ENCODE measurements around the gene FAM13A.
"Not testable (repeated sequence)": the region's sequence is repeated elsewhere in the genome, so short reads cannot be mapped to it uniquely, and the experiment has no call there.

Gene FAM13A

DNA sequence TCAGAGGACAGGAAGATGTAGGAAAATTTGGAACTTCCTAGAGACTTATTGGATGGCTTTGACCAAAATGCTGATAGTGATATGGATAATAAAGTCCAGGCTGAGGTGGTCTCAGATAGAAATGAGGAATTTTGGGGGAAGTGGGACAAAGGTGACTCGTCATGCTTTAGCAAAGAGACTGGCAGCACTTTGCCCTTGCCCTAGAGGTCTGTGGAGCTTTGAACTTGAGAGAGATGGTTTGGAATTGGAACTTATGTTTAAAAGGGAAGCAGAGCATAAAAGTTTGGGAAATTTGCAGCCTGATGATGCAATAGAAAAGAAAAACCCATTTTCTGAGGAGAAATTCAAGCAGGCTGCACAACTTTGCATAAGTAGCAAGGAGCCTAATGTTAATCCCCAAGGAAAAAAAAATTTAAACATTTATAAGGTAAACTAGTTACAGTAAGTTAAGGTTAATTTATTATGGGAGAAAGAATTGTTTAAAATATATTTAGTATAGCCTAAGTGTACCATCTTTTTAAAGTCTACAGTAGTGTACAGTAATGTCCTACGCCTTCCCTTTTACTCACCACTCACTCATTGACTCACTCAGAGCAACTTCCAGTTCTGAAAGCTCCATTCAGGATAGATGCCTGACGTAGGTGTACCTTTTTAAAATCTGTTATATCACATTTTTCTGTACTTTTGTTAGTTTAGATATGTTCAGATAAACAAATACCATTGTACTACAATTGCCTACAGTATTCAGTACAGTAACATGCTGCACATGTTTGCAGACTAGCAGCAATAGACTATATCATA, 101.2 kb downstream of the FAM13A start:
- no peak for DNase-seq

- no peak for DNase-seq
Measured at GRCh38 chr4:88953400-88953799, 103.6 kb downstream of the FAM13A start.

DNA sequence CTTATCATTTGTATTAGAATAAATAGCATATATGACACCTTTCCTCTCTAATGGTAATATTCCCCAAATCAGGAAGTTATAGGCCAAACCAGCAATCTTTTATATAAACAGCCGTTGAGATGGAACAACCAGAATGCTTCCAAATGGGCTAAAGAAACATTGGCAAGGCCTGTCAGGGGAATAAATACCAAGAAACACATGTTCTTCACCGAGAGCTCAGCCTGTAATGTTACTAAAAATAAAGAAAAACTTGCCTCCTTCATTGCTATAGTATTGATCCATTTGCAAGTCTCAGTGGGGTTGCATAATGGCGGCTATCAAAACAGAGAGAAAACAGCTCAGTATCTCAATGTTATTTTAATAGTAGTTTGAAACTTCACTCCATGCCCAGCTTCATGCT, 104.9 kb downstream of the FAM13A start:
- no peak for DNase-seq

- DNase-seq: no peak
Measured at GRCh38 chr4:88949605-88950004, 107.4 kb downstream of the FAM13A start.

DNA sequence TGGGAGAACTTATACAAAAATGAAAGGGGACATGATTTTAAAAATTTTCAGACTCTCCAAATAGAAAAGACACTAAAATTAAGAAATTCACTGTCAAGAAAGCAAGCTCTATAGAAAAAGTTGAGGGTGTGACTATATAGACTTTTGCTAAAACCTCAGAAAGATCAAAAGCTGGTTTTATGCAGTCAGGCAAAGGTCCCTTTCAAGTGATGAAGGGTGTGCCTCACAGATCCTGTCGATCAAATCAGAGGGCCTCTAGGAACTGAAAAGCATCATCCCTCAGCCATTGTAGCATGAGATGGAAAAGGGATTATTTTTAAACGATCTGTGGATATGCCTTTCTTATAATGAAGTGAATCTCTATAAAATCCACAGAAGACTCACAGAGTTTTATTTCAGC, 116.5 kb downstream of the FAM13A start:
- no peak for DNase-seq

- DNase-seq: peak; percentile 48
Measured at GRCh38 chr4:88939697-88940096, 117.3 kb downstream of the FAM13A start.

- peak; percentile 91 for DNase-seq
Measured at GRCh38 chr4:88938138-88938537, 118.8 kb downstream of the FAM13A start.

DNA sequence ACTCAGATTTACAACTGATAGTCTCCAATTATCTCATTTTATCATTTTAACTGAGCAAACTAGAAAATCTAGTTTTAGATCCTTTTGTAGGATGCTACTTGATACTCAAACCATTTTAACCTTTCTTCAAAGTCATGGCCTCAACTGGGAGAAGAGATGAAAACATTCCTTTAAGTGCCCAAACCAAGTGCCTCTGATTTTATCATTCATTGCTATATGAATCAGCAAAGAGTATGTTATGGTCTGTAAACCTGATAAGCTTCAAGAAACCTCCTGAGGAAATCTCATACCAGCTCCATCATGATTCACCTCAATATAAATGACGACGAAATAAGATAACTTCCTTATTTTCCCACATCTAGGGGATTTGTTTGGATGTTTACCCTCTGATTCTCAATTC, 119.9 kb downstream of the FAM13A start:
- DNase-seq: peak; percentile 49

- DNase-seq: no peak
Measured at GRCh38 chr4:88933414-88934160, 123.4 kb downstream of the FAM13A start.

- DNase-seq: no peak
Measured at GRCh38 chr4:88928852-88929251, 128.1 kb downstream of the FAM13A start.

- DNase-seq: no peak
Measured at GRCh38 chr4:88927420-88927819, 129.6 kb downstream of the FAM13A start.

- no peak for DNase-seq
Measured at GRCh38 chr4:88919056-88919455, 137.9 kb downstream of the FAM13A start.

DNA sequence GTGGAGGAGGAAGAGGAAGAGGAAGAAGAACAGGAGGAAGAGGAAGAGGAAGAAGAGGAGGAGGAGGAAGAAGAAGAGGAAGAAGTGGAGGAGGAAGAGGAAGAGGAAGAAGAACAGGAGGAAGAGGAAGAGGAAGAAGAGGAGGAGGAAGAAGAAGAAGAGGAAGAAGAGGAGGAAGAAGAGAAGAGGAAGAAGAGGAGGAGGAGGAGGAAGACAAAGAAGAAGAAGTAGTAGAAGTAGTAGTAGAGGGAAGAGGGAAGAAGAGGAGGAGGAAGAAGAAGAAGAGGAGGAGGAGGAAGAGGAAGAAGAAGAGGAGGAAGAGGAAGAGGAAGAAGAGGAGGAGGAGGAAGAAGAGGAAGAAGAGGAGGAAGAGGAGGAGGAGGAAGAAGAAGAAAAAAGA, 143.8 kb downstream of the FAM13A start:
- not testable (repeated sequence) for DNase-seq

DNA sequence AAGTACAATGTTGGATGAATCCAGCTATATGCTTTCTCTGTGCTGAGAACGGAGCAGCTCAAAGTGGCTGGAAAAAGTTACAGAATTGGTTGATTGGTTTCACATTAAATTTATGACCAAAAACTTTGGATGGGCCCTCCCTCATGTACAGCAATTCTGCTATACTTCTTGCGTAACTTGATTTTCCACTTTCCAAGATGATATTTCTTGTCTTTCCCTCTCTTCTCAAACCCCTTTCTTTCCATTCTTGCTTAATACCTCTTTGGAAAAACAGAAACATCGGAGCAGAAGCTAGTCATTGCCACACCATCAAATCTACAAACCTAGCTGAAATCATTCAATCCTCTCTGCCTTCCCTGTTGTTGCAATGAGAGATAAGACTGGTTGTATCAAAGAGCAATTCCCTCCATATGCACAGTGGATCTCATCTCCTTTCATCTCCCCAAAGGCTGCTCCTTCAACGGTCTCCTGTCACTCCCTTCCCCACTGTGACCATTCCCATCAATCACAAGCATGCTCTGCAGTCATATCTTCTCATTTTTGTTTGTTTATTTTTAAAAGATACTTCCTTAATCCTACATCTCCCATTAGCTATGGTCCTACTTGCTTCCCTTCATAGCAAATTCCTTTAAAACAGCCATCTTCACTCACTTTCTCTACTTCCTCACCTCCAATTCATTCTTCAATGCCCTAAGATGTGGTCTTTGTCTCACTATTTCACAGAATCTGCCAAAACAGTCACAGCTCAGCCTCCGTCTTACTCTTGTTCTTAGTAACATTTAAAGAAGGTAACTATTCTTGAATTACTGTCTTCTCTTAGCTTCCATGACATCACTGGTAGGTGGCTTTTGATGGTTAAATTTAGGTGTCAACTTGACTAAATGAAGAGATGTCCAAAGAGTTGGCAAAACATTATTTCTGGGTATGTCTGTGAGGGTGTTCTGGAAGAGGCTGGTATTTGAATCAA, 145.5 kb downstream of the FAM13A start:
- no peak for DNase-seq

- no peak for DNase-seq
Measured at GRCh38 chr4:88910101-88910500, 146.9 kb downstream of the FAM13A start.

DNA sequence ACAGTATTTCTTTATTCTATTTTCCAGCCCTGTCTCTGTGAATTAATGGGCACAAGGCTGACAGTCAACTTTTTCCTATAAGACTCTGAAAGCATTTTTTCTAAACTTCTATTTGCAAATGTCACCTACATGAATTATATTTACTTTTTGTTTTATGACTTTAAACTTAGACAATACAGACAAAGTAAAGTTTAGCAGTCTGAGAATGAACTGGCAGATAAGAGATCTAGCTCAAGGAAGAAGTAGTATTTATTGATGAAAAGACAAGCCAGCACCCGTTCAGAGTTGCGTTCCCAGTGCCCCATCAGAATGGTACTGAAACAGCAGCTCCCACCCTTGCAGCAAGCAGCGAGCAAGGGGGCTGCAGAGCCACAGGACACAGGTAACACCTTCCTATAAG, 148.5 kb downstream of the FAM13A start:
- DNase-seq: no peak

- peak; percentile 4 for DNase-seq
Measured at GRCh38 chr4:88908003-88908402, 149.0 kb downstream of the FAM13A start.

DNA sequence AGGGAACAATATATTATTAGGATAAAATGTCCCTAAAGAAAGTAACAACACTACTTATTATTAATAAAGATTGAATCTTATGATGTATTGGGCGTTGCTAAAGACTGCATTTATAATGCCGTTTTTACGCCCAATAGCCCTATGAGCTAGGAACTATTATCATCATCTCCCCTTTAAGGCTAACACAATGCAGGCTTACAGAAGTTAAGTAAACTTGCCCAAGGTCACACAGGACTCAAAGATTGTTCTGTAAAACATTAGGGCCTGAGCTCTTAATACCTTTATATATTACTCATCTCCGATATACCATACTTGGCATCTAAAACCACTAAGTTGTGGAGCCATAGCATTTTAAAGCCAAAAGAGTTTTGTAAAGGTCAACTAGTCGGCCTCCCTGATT, 149.5 kb downstream of the FAM13A start:
- no peak for DNase-seq

GRCh38 chr4:88904240-88904639, 152.7 kb downstream of the FAM13A start:
- not testable (repeated sequence) for DNase-seq

GRCh38 chr4:88900432-88900831, 156.6 kb downstream of the FAM13A start:
- peak; percentile 69 for DNase-seq

GRCh38 chr4:88897752-88898151, 159.2 kb downstream of the FAM13A start:
- no peak for DNase-seq

- DNase-seq: peak; percentile 25
Measured at GRCh38 chr4:88897180-88897579, 159.8 kb downstream of the FAM13A start.

GRCh38 chr4:88893961-88894360, 163.0 kb downstream of the FAM13A start:
- DNase-seq: peak; percentile 32
